Measurements from ENCODE around the gene SENP7. TPM values are rescaled to one million over a fixed set of nuclear protein-coding genes. Genes with fewer than 3 reads are reported as not detected.
A peak's percentile ranks its signal among the peaks of the same experiment; 100 is the strongest.

The SENP7 gene
- total RNA-seq, 1 donor from 2014 or later, result 26.0 TPM

DNA sequence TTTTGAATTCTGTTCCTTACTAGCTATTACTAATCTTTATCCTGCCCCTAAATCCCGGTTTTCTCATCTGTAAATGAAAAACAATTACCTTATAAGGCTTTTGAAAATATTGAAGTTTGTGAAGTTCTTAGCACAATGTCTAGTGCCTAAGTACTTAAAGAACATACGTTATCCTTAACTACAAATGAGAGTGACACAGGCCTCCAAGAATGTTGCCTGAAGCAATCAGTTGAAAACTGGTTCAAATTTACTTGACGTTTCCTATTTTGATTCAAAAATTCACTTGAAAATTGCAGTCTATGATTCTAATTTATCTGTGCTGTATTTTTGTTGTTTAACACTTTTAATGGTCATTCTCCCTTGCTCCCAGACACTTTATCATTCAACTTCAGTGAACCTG lies 3.2 kb downstream of the SENP7 start:
- Mint-ChIP-seq H3K27ac (ENCODE audit: unreplicated experiment) (peak overlapping the region; percentile 87), H3K27me3 (ENCODE audit: unreplicated experiment) (no peaks in the 10 kb centered on the region), H3K36me3 (ENCODE audit: unreplicated experiment) (peaks cover 15% of the 10 kb centered on the region), H3K4me3 (ENCODE audit: unreplicated experiment) (peak overlapping the region; percentile 27), H3K9me3 (ENCODE audit: unreplicated experiment) (no peaks in the 10 kb centered on the region), H3K4me1 (ENCODE audit: unreplicated experiment) (peaks cover 30% of the 10 kb centered on the region)
- TF ChIP-seq, protein P1, sequence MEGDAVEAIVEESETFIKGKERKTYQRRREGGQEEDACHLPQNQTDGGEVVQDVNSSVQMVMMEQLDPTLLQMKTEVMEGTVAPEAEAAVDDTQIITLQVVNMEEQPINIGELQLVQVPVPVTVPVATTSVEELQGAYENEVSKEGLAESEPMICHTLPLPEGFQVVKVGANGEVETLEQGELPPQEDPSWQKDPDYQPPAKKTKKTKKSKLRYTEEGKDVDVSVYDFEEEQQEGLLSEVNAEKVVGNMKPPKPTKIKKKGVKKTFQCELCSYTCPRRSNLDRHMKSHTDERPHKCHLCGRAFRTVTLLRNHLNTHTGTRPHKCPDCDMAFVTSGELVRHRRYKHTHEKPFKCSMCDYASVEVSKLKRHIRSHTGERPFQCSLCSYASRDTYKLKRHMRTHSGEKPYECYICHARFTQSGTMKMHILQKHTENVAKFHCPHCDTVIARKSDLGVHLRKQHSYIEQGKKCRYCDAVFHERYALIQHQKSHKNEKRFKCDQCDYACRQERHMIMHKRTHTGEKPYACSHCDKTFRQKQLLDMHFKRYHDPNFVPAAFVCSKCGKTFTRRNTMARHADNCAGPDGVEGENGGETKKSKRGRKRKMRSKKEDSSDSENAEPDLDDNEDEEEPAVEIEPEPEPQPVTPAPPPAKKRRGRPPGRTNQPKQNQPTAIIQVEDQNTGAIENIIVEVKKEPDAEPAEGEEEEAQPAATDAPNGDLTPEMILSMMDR (IDR thresholded peaks at IDR 0.05), result no peak
- no peak for DNase-seq (ENCODE audit: extremely low spot score, unreplicated experiment)

DNA sequence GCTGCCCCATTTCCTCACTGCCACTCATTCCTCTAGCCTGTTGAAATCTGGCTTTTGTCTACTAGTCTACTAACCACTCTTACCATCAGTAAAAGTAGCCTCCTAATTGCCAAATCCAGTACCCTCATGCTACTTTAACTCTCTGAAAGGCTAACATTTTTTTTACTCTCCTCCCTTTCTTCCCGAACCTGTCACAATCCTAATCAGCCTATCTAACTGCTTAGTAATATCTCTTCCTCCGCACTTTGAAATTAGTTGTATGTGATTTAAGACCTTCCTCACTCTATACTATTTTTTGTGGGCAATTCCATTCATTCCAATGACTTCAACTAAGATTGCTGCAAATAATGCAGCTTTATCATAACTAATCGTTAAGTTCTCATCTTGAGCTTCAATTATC lies 3.7 kb downstream of the SENP7 start:
- Mint-ChIP-seq H3K9me3 (ENCODE audit: unreplicated experiment) (no peaks in the 10 kb centered on the region), H3K4me3 (ENCODE audit: unreplicated experiment) (peak overlapping the region; percentile 8), H3K27me3 (ENCODE audit: unreplicated experiment) (no peaks in the 10 kb centered on the region), H3K36me3 (ENCODE audit: unreplicated experiment) (peaks cover 15% of the 10 kb centered on the region), H3K27ac (ENCODE audit: unreplicated experiment) (peak overlapping the region; percentile 87), H3K4me1 (ENCODE audit: unreplicated experiment) (peaks cover 30% of the 10 kb centered on the region)
- TF ChIP-seq, protein P1 (IDR thresholded peaks at IDR 0.05), result no peak
- DNase-seq (ENCODE audit: extremely low spot score, unreplicated experiment), result no peak

DNA sequence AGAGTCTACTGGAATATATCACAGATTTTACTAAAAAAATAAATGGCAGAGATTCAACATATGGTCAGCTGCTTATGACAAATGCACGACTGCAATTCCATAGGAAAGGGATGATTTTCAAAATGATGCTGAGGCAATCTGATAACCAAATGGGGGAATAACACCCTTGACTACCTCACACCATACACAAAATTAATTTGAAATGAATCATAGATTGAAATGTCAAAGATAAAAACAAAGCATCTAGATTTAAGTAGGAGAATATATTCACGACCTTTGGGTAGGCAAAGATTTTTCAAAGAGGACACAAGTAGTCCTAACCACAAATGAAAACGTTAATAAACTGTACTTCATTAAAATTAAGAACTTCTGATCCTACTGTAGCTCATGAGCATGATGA lies 11.2 kb downstream of the SENP7 start:
- Mint-ChIP-seq H3K4me1 (ENCODE audit: unreplicated experiment) (no peaks in the 10 kb centered on the region), H3K27ac (ENCODE audit: unreplicated experiment) (no peak overlapping the region), H3K36me3 (ENCODE audit: unreplicated experiment) (peaks cover 35% of the 10 kb centered on the region), H3K9me3 (ENCODE audit: unreplicated experiment) (peaks cover 4% of the 10 kb centered on the region), H3K4me3 (ENCODE audit: unreplicated experiment) (no peak overlapping the region), H3K27me3 (ENCODE audit: unreplicated experiment) (no peaks in the 10 kb centered on the region)
- TF ChIP-seq, protein P1 (IDR thresholded peaks at IDR 0.05), result no peak
- DNase-seq (ENCODE audit: extremely low spot score, unreplicated experiment), result no peak

DNA sequence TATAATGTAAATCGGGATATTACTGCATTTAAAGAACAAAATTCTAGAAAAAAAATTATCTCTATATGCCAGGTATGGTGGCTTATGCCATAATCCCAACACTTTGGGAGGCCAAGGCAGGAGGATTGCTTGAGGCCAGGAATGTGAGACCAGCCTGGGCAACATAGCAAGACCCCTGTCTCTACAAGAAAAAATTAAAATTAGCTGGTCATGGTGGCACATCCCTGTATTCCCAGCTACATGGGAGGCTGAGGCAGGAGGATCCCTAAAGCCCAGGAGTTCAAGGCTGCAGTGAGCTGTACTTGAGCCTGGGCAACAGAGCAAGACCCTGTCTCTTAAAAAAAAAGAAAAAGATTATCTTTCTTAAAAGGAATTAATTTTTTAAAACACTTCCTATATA lies 12.8 kb downstream of the SENP7 start:
- Mint-ChIP-seq H3K27me3 (ENCODE audit: unreplicated experiment) (no peaks in the 10 kb centered on the region), H3K9me3 (ENCODE audit: unreplicated experiment) (peaks cover 4% of the 10 kb centered on the region), H3K36me3 (ENCODE audit: unreplicated experiment) (peaks cover 30% of the 10 kb centered on the region), H3K4me1 (ENCODE audit: unreplicated experiment) (no peaks in the 10 kb centered on the region), H3K27ac (ENCODE audit: unreplicated experiment) (no peak overlapping the region), H3K4me3 (ENCODE audit: unreplicated experiment) (no peak overlapping the region)
- no peak for DNase-seq (ENCODE audit: extremely low spot score, unreplicated experiment)
- TF ChIP-seq, protein P1 (IDR thresholded peaks at IDR 0.05), result no peak

DNA sequence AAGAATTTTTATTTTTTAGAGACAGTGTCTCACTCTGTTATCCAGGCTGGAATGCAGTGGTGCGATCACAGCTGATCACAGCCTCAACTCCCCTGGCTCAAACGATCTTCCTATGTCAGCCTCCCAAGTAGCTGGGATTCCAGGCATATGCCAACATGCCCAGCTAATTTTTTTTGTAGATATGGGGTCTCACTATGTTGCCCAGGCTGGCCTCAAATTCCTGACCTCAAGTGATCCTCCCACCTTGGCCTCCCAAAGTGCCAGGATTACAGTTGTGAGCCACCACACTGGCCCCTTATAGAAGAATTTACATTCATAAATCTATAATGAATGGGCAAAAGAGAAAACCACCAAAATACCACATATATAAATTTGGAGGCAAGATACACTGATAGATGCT lies 15.2 kb downstream of the SENP7 start:
- Mint-ChIP-seq H3K27me3 (ENCODE audit: unreplicated experiment) (no peaks in the 10 kb centered on the region), H3K9me3 (ENCODE audit: unreplicated experiment) (peaks cover 4% of the 10 kb centered on the region)

More for the DNA sequence above, 15.2 kb downstream of the SENP7 start:
- TF ChIP-seq, protein P1 (IDR thresholded peaks at IDR 0.05), result no peak
- no peak overlapping the region for H3K4me3 Mint-ChIP-seq (ENCODE audit: unreplicated experiment)
- no peaks in the 10 kb centered on the region for H3K4me1 Mint-ChIP-seq (ENCODE audit: unreplicated experiment)
- no peak overlapping the region for H3K27ac Mint-ChIP-seq (ENCODE audit: unreplicated experiment)
- no peak for DNase-seq (ENCODE audit: extremely low spot score, unreplicated experiment)
- peaks cover 29% of the 10 kb centered on the region for H3K36me3 Mint-ChIP-seq (ENCODE audit: unreplicated experiment)

All from osteocyte (in vitro differentiated cells).